H9 (cell line): ENCODE results near the gene KCTD17. TPM values are rescaled to one million over a fixed set of nuclear protein-coding genes. Genes with fewer than 3 reads are reported as not detected.

Experiments
- DNase-seq: peaks from one replicate; pipeline ENCODE4 v3.0.0-alpha.2; 2017
- H2AFZ ChIP-seq: one replicate; pipeline ENCODE4 v1.6.1; 2013; ENCODE audit warnings: mild to moderate bottlenecking, low read length, control low read depth, moderate library complexity
- H2AK5ac ChIP-seq: 2 replicates; pipeline ENCODE4 v1.6.1; 2013; ENCODE audit warnings: low read length, control low read depth, mixed read lengths; ENCODE audit not compliant: insufficient read length
- H2BK120ac ChIP-seq: one replicate; pipeline ENCODE4 v1.6.1; 2013; ENCODE audit warnings: low read depth, mild to moderate bottlenecking, low read length, control low read depth, inconsistent platforms; ENCODE audit not compliant: poor library complexity, severe bottlenecking
- H2BK12ac ChIP-seq: 2 replicates; pipeline ENCODE4 v1.6.1; 2013; ENCODE audit warnings: low read length, control low read depth, mixed read lengths, low read depth; ENCODE audit not compliant: insufficient read length
- H2BK15ac ChIP-seq: 2 replicates; pipeline ENCODE4 v1.6.1; 2013; ENCODE audit warnings: low read depth, low read length, control low read depth
- H2BK20ac ChIP-seq: one replicate; pipeline ENCODE4 v1.6.1; 2013; ENCODE audit warnings: low read depth, mild to moderate bottlenecking, low read length, control low read depth, inconsistent platforms; ENCODE audit not compliant: poor library complexity, severe bottlenecking
- H2BK5ac ChIP-seq: 2 replicates; pipeline ENCODE4 v1.6.1; 2013; ENCODE audit warnings: low read length, control low read depth, mixed read lengths; ENCODE audit not compliant: insufficient read length
- H3K14ac ChIP-seq: 2 replicates; pipeline ENCODE4 v1.6.1; 2013; ENCODE audit warnings: low read length, control low read depth; ENCODE audit not compliant: insufficient read depth
- H3K18ac ChIP-seq: 2 replicates; pipeline ENCODE4 v1.6.1; 2013; ENCODE audit warnings: low read depth, mild to moderate bottlenecking, mixed read lengths, low read length, control low read depth; ENCODE audit not compliant: insufficient read length
- H3K23ac ChIP-seq: 2 replicates; pipeline ENCODE4 v1.6.1; 2013; ENCODE audit warnings: low read length, control low read depth, mixed read lengths, low read depth; ENCODE audit not compliant: insufficient read length
- H3K23me2 ChIP-seq: 2 replicates; pipeline ENCODE4 v1.6.1; 2013; ENCODE audit warnings: low read depth, mild to moderate bottlenecking, mixed read lengths, low read length, control low read depth; ENCODE audit not compliant: insufficient read length, poor library complexity, severe bottlenecking
- H3K27ac ChIP-seq: 2 replicates; pipeline ENCODE4 v1.5.1; 2013; ENCODE audit warnings: low read length, control low read depth, mixed read lengths, low read depth; ENCODE audit not compliant: insufficient read length
- H3K27me3 ChIP-seq: 2 replicates; pipeline ENCODE4 v1.6.1; 2013; ENCODE audit warnings: low read length, control low read depth, inconsistent platforms; ENCODE audit not compliant: insufficient read depth
- H3K4ac ChIP-seq: 2 replicates; pipeline ENCODE4 v1.6.1; 2013; ENCODE audit warnings: low read depth, mild to moderate bottlenecking, control low read depth, inconsistent platforms, low read length, moderate library complexity
- H3K4me1 ChIP-seq: 2 replicates; pipeline ENCODE4 v1.6.1; 2013; ENCODE audit warnings: low read length, control low read depth, inconsistent platforms; ENCODE audit not compliant: insufficient read depth
- H3K4me2 ChIP-seq: 2 replicates; pipeline ENCODE4 v1.6.1; 2013; ENCODE audit warnings: low read length, control low read depth, mixed read lengths; ENCODE audit not compliant: insufficient read length, insufficient read depth
- H3K56ac ChIP-seq: 2 replicates; pipeline ENCODE4 v1.6.1; 2013; ENCODE audit warnings: low read depth, mild to moderate bottlenecking, mixed read lengths, low read length, control low read depth; ENCODE audit not compliant: insufficient read length
- H3K79me1 ChIP-seq: 2 replicates; pipeline ENCODE4 v1.6.1; 2013; ENCODE audit warnings: low read depth, mild to moderate bottlenecking, moderate library complexity, low read length, control low read depth, inconsistent platforms; ENCODE audit not compliant: insufficient read depth, poor library complexity, severe bottlenecking
- H3K79me2 ChIP-seq: 2 replicates; pipeline ENCODE4 v1.6.1; 2013; ENCODE audit warnings: low read length, control low read depth, inconsistent platforms; ENCODE audit not compliant: insufficient read depth
- H3K9ac ChIP-seq: 2 replicates; pipeline ENCODE4 v1.6.1; 2013; ENCODE audit warnings: low read length, control low read depth, mixed read lengths; ENCODE audit not compliant: insufficient read length; ENCODE audit errors: extremely low read depth
- H3K9me3 ChIP-seq: one replicate; pipeline ENCODE4 v1.6.1; 2013; ENCODE audit warnings: low read depth, low read length, inconsistent platforms; ENCODE audit not compliant: control insufficient read depth
- H3T11ph ChIP-seq: one replicate; pipeline ENCODE4 v1.6.1; 2013; ENCODE audit warnings: mild to moderate bottlenecking, low read length, control low read depth, inconsistent platforms
- H4K20me1 ChIP-seq: one replicate; pipeline ENCODE4 v1.6.1; 2013; ENCODE audit not compliant: control insufficient read depth, insufficient read length, insufficient read depth
- H4K5ac ChIP-seq: 2 replicates; pipeline ENCODE4 v1.6.1; 2013; ENCODE audit warnings: low read depth, mild to moderate bottlenecking, mixed read lengths, low read length, control low read depth; ENCODE audit not compliant: insufficient read length
- H4K8ac ChIP-seq: replicated peaks from 2 replicates; pipeline ENCODE4 v1.6.1; 2013; ENCODE audit warnings: low read length, control low read depth, mixed read lengths, low read depth; ENCODE audit not compliant: insufficient read length
- H4K91ac ChIP-seq: 2 replicates; pipeline ENCODE4 v1.6.1; 2013; ENCODE audit warnings: low read depth, mild to moderate bottlenecking, moderate library complexity, mixed read lengths, low read length, control low read depth; ENCODE audit not compliant: insufficient read length
- H3K27ac Mint-ChIP-seq, 3 experiments: 2 replicates in 2 of 3; 3 replicates in 1 of 3; pipeline ENCODE4 v1.8.0; 2020 to 2021; ENCODE audit warnings: mixed read lengths in 3 of 3, mild to moderate bottlenecking in 1 of 3, moderate library complexity in 1 of 3
- H3K27me3 Mint-ChIP-seq: 2 replicates; pipeline ENCODE4 v1.8.0; 2021; ENCODE audit warnings: low read depth, mild to moderate bottlenecking, moderate library complexity, mixed read lengths
- H3K36me3 Mint-ChIP-seq, 3 experiments: 2 replicates in 2 of 3; 3 replicates in 1 of 3; pipeline ENCODE4 v1.8.0; 2020 to 2021; ENCODE audit warnings: low read depth in 3 of 3, mixed read lengths in 3 of 3; ENCODE audit not compliant: insufficient read depth in 1 of 3
- H3K4me1 Mint-ChIP-seq, 2 experiments: 2 replicates each; pipeline ENCODE4 v1.8.0; 2020; ENCODE audit warnings: mixed read lengths in 2 of 2
- H3K4me3 Mint-ChIP-seq, 2 experiments: 2 replicates in 1 of 2; 3 replicates in 1 of 2; pipeline ENCODE4 v1.8.0; 2020 to 2021; ENCODE audit warnings: mild to moderate bottlenecking in 2 of 2, mixed read lengths in 2 of 2, moderate library complexity in 1 of 2
- H3K9me3 Mint-ChIP-seq, 2 experiments: 2 replicates in 1 of 2; 3 replicates in 1 of 2; pipeline ENCODE4 v1.8.0; 2020; ENCODE audit warnings: mild to moderate bottlenecking in 2 of 2, mixed read lengths in 2 of 2, moderate library complexity in 1 of 2
- CTCF ChIP-seq: fragments of 200-600 bp; sonication (generic); conservative IDR thresholded peaks from 3 replicates; pipeline ENCODE4 v1.8.0; 2021; ENCODE audit warnings: antibody characterized with exemption, mild to moderate bottlenecking
- WGBS: extraction: QIAGEN DNeasy Blood & Tissue Kit; methylation state at CpG from one replicate; pipeline ENCODE4 v1.1.7; 2013; ENCODE audit warnings: missing lambda C conversion rate, low lambda C conversion rate, mixed read lengths; ENCODE audit not compliant: insufficient read length; ENCODE audit errors: extremely low coverage; 5-methylcytosine and 5-hydroxymethylcytosine counted together
- total RNA-seq: library from RNA; stranded (reverse); gene quantifications from 2 replicates; pipeline ENCODE4 v1.2.1, GENCODE V29; 2021

The KCTD17 gene
- total RNA-seq, 1 experiment from 2014 or later: 34.1 TPM

GRCh38 chr22:37065180-37065579, 13.6 kb downstream of the KCTD17 start:
- H3T11ph ChIP-seq: no peak overlapping the region
- Mint-ChIP-seq H3K9me3 (no peaks in the 10 kb centered on the region; a peak in 1 of 5 replicates), H3K27ac (no peak overlapping the region), H3K4me3 (no peak overlapping the region), H3K36me3 (peaks cover 2 to 15% (median 6%) of the 10 kb centered on the region in 3 experiments; a peak in 5 of 7 replicates), H3K27me3 (peaks cover 51% of the 10 kb centered on the region), H3K4me1 (peaks cover 9 to 25% of the 10 kb centered on the region in 2 experiments)
- no peak overlapping the region for H2BK12ac ChIP-seq
- no peak overlapping the region for H3K56ac ChIP-seq
- H3K4me2 ChIP-seq: no peak overlapping the region
- peaks cover 9% of the 10 kb centered on the region for H3K27me3 ChIP-seq
- no peaks in the 10 kb centered on the region; the same call in 1 of the 2 replicates for H3K4me1 ChIP-seq
- no peak overlapping the region for H2BK20ac ChIP-seq
- H2BK5ac ChIP-seq: no peak overlapping the region
- no peak overlapping the region for H3K4ac ChIP-seq
- no peak overlapping the region for H3K18ac ChIP-seq
- no CpG with 5 or more reads among the region's 3 CpGs for WGBS
- peaks cover 3% of the 10 kb centered on the region for H3K23me2 ChIP-seq
- TF ChIP-seq CTCF: no peak
- no peak overlapping the region for H3K27ac ChIP-seq
- no peak overlapping the region for H4K91ac ChIP-seq
- no peaks in the 10 kb centered on the region for H3K9me3 ChIP-seq
- H2AK5ac ChIP-seq: no peak overlapping the region
- no peak overlapping the region for H2BK15ac ChIP-seq
- no peaks in the 10 kb centered on the region for H3K79me2 ChIP-seq
- no peak overlapping the region for H4K8ac ChIP-seq
- peaks cover 2% of the 10 kb centered on the region for H4K20me1 ChIP-seq
- H3K23ac ChIP-seq: no peak overlapping the region
- no peaks in the 10 kb centered on the region for H3K79me1 ChIP-seq
- H2AFZ ChIP-seq: no peak overlapping the region
- no peak for DNase-seq
- H4K5ac ChIP-seq: no peak overlapping the region
- H3K9ac ChIP-seq: no peak overlapping the region
- H2BK120ac ChIP-seq: no peak overlapping the region
- no peak overlapping the region; the same call in 1 of the 2 replicates for H3K14ac ChIP-seq
